C4-2B (cell line): ENCODE results near the gene CDKAL1.

ENCODE experiments used
- H3K27ac ChIP-seq: fragments of 450-650 bp; 2 replicates; pipeline ENCODE4 v1.5.1; 2017
- ZFX ChIP-seq: fragments of 450-650 bp; IDR thresholded peaks from 2 replicates; pipeline ENCODE4 v1.6.1; 2017
- TF ChIP-seq, protein P1 (sequence below): fragments of 450-650 bp; conservative IDR thresholded peaks from 2 replicates; pipeline ENCODE4 v1.5.1; 2017; ENCODE audit warnings: mild to moderate bottlenecking

CDKAL1 gene

DNA sequence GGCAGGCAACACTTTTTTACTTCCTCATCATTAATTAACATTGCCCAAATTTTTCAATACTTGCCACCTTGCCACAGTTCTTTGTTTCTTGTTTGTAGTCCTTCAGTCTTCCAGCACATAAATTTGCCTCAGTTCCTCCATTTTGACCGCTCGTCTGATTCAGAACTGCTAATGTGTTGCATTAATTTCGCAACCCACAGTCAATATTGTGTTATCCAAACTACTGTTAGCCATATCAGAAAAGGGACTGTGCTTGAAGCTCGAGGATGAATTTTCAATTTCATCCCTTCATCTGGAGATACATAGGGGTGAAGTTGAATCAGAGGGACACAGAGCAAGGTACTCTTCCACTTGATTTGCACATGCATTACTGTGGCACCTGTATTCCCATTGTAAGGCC lies 421.5 kb downstream of the CDKAL1 start:
- H3K27ac ChIP-seq, result no peak overlapping the region
- no peak for TF ChIP-seq ZFX
- TF ChIP-seq, protein P1, sequence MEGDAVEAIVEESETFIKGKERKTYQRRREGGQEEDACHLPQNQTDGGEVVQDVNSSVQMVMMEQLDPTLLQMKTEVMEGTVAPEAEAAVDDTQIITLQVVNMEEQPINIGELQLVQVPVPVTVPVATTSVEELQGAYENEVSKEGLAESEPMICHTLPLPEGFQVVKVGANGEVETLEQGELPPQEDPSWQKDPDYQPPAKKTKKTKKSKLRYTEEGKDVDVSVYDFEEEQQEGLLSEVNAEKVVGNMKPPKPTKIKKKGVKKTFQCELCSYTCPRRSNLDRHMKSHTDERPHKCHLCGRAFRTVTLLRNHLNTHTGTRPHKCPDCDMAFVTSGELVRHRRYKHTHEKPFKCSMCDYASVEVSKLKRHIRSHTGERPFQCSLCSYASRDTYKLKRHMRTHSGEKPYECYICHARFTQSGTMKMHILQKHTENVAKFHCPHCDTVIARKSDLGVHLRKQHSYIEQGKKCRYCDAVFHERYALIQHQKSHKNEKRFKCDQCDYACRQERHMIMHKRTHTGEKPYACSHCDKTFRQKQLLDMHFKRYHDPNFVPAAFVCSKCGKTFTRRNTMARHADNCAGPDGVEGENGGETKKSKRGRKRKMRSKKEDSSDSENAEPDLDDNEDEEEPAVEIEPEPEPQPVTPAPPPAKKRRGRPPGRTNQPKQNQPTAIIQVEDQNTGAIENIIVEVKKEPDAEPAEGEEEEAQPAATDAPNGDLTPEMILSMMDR, result no peak

DNA sequence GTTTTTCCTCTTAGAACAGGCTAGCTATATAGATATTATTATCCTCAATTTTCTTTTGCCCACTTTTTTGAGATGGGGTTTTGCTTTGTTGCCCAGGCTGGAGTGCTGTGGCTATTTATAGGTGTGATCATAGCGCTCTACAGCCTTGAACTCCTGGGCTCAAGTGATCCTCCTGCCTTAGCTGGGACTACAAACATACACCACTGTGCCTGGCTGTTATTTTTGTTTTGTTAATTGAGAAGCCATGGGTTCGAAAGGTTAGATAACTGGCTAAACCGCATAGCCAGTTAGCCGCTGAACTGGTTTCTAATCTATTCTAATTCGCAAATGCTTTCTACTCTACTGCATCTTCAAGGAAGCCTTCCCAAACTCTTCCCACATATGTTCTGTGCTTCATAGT lies 425.8 kb downstream of the CDKAL1 start:
- H3K27ac ChIP-seq, result no peak overlapping the region
- no peak for TF ChIP-seq ZFX
- TF ChIP-seq, protein P1, result no peak

DNA sequence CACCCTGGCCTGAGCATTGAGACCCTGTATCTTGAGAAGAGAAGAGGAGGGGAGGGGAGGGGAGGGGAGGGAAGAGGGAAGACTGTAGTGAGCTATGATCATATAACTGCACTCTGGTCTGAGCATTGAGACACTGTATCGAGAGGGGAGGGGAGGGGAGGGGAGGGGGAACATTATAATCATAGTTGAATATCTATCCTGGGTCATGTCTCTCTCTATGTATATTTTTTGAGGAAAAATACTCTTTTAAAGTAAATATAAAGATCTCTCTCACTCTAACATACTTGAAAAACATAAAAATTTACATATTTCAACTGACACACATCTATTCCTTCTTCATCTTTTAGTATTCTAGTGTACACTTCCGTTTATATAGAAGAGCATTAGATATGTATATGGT lies 431.0 kb downstream of the CDKAL1 start:
- TF ChIP-seq, protein P1, result no peak
- no peak for TF ChIP-seq ZFX
- no peak overlapping the region for H3K27ac ChIP-seq

DNA sequence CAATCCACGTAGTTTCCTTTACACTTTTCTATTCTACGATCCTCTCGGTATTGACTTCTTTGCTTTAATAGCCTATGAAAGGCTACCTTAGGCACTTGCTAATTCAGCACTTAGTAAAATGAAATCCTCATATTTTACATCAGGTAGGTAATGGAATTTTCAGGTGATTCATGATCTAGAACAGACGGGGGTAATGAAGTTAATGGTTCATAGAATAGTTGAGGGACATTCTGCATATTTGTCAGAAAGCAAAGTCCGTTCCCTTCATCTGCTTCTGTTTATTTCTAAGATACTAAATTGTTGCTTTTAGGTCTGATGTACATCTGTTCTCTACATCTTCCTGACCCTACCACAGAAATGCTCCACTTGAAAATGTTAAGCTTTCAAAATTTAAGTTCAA lies 431.7 kb downstream of the CDKAL1 start:
- H3K27ac ChIP-seq, result no peak overlapping the region
- TF ChIP-seq, protein P1, result no peak
- no peak for TF ChIP-seq ZFX

DNA sequence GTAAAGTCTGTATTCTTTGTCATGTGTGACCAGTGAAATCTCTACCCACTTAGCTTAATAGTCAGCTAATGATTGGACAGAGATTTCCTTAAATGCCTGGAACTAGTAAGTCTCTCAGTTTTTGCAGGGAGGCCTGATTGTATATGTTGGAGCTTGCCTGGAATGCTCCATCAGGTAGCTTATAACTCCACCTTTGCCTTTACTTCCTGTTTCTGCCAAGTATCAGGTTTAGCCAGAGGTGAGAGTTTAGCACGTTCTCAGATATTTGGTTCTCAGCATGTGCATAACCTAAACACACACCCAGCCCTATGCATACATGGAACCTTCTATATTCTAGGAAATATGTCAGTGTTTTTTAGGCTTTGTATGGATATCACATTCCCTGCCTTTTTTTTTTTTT lies 435.3 kb downstream of the CDKAL1 start:
- TF ChIP-seq, protein P1, result no peak
- TF ChIP-seq ZFX, result no peak
- H3K27ac ChIP-seq, result no peak overlapping the region

DNA sequence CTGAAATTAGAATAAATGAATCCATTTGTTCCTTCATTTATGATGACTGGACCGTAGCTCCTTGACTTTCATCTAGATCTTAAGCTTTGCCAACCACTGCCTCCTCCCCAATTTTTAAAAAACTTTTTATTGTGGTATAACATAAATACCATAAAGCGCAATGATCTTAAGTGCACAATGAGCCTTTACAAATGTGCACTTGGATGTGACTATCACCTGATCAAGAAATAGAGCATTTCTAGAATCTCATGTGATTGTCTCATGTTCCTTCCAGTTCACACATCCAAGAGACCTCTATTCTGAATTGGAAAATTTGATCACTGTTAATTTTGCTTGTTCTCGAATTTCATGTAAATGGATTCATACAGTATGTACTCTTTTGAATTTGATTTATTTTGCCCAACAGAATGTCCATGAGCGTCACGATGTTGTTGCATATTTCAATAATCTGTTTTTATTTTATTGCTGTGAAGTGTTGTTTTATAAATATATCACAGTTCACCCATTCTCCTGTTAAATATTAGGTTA lies 442.2 kb downstream of the CDKAL1 start:
- H3K27ac ChIP-seq, result no peak overlapping the region
- no peak for TF ChIP-seq ZFX
- TF ChIP-seq, protein P1, result no peak

DNA sequence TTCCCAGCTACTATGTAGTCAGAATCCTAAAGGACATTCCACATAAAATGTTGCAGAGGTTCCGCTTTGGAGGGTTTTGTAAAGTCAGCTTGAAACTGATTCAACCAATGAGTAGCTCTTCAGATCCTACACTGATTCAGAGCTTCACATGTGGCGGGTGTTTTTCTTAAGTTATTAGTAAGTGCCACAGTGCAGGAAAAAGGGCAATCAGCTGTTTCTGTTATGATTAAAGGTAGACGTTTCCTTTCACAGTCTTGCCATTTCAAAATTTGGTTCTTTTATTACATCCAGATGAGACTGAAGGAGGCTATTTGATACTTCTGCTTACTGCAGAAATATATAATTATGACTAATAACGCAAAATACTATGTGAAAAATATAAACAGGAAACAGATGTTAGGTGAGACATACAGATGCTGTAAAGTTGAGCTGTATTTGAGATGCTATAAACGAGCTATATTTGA lies 443.9 kb downstream of the CDKAL1 start:
- TF ChIP-seq, protein P1, result no peak
- TF ChIP-seq ZFX, result no peak
- H3K27ac ChIP-seq, result no peak overlapping the region
